CD4-positive, alpha-beta T cell treated with Interleukin-21 for 1 hour (primary cell): ENCODE data around the gene TARP.

Experiments
- DNase-seq: peaks from one replicate; pipeline ENCODE4 v3.0.0-alpha.2; 2020

TARP gene

GRCh38 chr7:38211940-38212339, 61.5 kb downstream of the TARP start:
- DNase-seq: no peak

- DNase-seq: no peak
Observed at GRCh38 chr7:38211486-38211885, 62.0 kb downstream of the TARP start.
